ENCODE measurements around the gene ZNF516.

Gene ZNF516

GRCh38 chr18:76354348-76354747 is 140.7 kb downstream of the ZNF516 start:
- DNase-seq = no peak

DNA sequence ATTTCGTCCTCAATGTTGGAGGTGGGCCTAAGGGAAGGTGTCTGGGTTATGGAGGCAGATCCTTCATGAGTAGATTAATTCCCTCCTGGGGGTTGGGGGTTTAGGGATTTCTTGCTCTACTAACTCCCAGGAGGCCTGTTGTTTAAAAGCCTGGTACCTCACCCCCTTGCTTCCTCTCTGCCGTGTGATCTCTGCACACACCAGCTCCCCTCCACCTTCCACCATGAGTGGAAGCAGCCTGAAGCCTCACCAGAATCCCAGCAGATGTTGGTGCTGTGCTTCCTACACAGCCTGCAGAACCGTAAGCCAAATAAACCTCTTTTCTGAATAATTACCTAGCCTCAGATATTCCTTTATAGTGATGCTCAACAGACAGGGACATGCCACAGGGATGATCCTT is 141.5 kb downstream of the ZNF516 start:
- no peak for DNase-seq

DNA sequence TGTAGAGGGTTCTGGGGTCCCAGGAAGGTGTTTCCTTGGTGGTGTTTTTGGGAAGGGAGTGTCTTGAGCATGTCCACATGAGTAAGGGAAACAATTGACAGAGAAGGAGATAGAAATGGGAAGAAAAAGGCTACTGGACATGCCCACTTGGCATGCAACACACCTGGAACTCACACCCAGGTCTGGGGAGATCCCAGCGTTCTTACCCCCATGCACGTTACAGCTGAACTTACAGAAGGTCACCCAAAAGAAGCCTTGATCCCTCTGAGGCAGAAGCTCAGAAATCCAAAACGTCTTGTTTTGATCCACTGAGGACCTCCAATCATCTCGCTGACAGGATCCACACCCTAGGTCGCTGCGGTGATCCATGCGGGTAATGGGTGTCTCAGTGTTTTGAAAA is 142.0 kb downstream of the ZNF516 start:
- DNase-seq = no peak

DNA sequence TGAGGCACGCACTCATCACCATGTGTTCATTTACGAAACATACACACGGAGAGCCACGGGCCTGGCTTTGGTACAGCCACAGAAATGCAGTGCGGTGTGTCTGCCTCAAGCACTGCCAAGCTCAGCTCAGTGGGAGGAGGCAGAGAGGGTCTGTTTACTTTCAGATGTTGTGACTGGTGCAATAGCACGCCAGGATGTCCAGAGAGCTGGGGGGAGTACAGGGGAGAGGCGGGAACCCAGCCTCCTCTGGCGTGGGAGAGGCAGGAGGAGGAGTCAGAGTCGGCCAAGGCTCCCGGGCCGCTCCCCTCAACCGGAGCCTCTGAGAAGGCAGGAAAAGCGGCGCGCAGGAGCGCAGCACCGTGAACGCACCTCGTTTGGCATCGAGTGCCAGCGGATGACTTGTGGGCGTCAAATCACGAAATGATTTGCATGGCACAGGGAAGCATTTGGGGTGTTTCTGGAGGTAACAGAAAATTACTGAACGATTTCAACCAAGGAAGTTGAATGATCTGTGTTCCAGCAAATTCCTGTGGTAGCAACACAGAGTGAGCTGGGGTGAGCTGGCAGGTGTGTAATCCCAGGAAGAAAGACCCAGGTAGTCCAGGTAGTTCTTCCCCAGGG is 143.0 kb downstream of the ZNF516 start:
- DNase-seq = no peak

GRCh38 chr18:76350134-76351025 is 144.7 kb downstream of the ZNF516 start:
- DNase-seq = no peak

DNA sequence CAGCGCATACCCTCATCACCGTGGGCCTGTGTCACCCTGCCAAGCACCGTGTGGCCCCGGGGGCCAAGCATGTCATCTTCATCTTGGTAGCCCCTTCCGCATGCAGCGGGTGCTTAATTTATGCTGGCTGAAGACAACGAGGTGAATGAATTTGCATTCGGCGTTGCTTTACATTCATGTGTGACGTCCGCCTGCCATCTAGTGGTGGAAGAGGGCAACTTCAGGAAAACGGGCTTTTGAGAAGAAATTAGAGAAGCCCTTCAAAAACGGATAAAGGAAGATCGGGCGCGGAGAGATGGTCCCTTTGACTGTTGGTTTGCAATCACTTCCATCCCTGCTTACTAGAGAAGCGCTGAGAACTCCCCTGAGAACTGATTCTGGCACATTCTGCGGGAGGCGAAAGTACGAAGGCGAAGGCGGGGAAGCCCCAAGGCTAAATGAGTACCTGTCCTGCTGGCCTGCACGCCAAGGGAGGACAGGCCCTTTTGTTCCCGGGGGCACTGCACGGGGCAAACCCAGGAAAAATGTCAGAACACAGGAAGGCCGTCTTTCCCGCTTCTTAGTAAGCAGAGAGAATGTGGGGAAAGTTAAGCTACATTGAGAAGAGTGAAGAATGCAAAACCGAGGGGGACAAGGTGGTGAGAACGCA is 145.9 kb downstream of the ZNF516 start:
- DNase-seq = peak; percentile 74 to 84 (median 76)

DNA sequence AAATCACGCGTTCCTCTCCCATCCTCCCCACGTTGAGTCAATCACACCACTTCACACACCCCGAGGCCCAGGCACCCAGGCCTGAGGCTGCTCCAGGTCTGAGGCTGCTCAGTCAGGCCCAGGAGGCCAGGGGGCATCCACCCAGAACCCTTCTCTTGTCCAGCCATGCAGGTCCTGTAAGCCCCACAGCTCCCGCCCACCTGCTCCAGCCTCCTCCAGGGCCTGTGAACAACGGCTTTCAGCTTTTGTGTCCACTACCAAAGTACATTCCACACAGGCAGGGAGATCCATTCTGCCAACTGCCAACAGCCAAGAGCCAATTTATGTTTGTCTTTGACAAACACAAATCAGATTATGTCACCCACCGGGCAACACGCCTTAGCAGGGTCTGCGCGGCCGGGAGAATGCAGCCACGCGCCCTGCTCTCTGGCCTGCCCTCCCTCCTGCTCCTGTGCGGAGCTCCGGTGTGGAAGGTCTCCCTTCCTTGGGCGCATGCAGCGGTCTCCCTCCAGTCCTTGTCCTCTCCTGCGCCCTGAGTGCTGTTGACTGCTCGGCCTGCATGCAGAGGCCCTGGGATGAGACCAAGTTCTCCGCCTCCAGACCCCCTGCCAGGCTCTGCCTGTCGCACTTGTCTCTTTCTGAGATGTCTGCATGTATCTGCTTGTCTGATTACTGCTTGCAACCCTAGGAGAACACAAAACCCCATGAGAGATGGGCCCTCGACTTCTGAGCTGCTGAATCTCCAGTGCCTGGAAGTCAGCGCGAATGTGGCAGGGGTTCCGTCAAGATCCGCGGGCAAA is 146.6 kb downstream of the ZNF516 start:
- DNase-seq = no peak

DNA sequence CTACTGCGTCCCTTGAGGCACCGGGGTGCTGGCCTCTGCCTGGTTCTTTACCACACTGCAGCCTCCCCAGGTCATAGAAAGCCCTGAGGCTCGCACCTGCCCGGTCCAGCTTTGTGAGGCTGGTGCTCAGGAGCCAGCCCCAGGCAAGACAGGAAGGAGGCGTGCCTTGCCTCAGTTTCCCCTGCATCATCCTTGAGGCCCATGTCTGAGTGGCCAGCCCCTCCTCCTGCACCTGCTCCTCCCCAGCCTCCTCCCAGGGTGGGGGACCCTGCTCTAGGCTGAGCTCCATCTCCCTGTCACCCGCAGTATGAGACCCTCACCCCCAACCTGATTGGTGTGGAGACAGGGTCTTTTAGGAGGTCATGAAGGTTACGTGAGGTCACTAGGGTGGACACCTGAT is 147.7 kb downstream of the ZNF516 start:
- no peak for DNase-seq

DNA sequence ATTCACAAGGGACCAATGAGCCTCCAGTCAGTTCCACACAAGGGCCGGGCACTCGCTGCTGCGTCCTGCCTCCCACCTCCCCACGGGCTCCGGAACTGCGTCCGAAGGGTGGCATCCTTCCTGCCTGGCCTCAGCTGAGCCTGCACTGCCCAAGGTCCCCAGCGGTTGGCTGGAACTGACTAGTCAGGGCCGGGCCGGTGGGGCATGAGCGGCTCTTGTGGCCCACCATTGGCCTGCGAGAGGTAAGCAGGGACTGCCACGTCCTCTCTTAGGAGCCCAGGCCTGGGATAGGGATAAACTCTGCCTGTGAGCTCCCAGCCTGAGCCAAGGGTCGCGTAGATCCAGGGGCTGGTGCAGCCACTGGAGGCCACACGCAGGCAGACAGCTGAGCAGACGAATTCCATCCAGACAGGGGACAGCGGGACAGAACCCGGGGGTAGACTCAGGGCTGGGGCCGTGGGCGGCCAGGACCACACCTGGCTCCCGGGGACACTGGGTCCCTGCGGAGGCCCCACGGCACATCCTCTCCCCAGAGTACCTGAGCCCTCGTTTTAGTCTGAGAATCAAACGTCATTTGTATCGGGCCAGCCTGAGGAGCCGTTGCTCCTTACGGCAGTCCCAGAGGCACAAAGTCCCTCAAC is 148.4 kb downstream of the ZNF516 start:
- no peak for DNase-seq

- DNase-seq = no peak
Measured at GRCh38 chr18:76345901-76346300, 149.1 kb downstream of the ZNF516 start.

GRCh38 chr18:76343938-76344569 is 151.0 kb downstream of the ZNF516 start:
- no peak for DNase-seq

- no peak for DNase-seq
Measured at GRCh38 chr18:76340410-76340809, 154.6 kb downstream of the ZNF516 start.

DNA sequence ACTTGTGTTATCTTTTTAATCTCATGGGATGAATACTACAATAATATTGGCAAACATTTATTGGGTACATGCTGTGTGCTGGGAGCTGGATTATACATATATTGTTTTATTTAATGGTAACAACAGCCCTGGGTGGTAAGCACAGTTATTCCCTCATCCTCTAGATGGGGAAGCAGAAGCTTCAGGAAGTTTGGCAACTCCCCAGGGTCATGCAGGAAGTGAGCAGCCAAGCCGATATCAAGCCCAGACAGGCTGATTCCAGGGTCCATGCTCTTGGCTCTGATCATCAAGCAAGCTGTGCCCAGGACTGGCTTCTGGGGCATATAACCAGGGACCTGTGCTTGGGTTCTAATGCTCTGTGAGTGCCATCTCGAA is 155.8 kb downstream of the ZNF516 start:
- DNase-seq = peak in 2 of 3 donors; percentile 19 to 41

- no peak for DNase-seq
Measured at GRCh38 chr18:76338619-76339245, 156.3 kb downstream of the ZNF516 start.

GRCh38 chr18:76338088-76338487 is 157.0 kb downstream of the ZNF516 start:
- DNase-seq = no peak

DNA sequence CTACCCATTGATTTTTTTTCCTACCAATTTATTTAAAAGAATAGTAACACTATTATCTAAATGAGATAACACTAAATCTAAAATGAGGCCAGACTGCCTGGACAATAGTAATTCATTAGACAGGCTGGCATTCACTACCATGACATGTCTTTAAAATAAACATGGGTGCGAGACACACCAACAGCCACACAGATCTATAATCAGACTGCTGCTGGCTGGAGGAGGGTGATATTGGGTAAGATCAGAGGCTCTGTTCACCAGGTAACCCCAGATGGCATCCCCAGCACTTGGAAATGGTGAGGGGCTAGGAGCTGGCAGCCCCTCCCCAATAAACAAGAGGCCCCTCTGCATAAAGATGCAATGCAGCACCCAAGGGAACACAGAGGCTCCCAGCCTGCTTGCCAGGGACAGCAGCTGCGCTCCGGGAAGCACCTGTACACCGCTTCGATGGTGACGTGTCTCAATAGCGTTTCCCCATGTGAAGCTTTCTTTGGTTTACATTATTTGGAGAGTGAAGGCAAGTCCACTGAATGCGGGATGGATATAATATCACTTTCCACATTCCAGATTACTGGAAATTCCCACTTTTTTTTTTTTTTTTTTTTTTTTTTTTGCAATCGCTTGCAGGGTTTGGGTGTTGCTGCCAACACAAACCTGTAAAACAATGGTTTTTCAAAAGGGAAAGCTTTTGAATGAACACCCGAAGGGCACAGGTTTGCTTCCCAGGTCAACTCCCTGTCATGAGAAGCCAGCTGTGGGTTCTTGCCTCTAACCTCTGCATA is 159.0 kb downstream of the ZNF516 start:
- DNase-seq = no peak

DNA sequence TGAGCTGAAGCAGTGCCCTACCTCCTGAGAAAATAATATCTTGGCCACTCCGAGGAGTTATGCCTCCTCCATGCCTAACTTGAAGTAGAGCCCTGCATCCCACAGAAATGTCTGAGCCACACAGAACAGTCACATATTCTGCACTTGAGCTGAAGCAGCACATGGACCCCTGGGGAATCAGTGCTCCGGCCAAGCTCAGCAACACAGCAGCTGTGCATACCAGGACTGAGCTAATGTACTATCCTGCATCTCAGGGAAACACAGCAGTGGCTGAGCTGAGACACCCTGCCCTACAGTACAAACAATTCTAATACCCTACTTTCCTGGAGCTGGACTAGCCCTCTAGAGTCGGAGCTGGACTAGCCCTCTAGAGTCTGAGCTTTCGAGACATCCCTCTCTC is 166.9 kb downstream of the ZNF516 start:
- no peak for DNase-seq

GRCh38 chr18:76323891-76324290 is 171.2 kb downstream of the ZNF516 start:
- no peak for DNase-seq

GRCh38 chr18:76322686-76323085 is 172.4 kb downstream of the ZNF516 start:
- no peak for DNase-seq

DNA sequence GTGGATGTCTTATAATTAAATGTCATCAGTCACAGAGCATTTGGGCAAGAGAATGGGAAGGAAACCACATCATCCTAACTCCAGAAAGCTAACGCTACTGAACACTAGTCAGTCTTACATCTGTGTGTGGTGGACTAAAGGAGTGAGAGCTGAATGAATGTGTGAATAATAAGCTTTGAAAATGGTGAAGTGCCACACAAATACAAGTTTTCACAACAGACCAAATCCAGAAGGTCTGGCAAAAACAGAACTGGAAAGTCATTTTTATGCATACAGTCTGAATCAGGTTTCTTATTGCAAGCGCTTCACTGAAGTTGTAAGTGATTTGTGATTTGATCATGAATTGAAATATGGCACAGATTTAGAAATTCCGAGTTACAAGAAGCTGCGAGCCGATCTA is 175.7 kb downstream of the ZNF516 start:
- no peak for DNase-seq

DNA sequence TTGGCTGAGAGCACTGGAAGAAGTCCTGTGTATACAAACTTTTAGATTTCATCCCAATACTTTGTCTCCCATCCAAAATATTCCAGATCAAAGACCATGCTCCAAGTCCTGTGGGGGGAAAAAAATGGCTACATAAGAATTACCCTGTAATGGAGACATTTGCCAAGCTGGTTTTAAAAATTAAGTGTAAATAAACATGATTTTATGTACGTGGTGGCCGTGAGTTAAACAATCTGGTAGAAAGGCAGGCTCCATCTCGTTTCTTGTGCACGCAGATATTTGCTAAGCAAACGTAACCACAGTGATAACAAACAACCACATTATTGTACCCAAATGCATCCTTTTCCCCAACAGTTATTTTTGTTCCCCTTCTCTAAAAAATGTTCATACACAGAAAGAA is 176.4 kb downstream of the ZNF516 start:
- DNase-seq = no peak

Measured in suppressor macrophage treated with lipopolysaccharide for 1 hour (primary cell).